Measurements from ENCODE around the gene EIF3J. TPM values are rescaled to one million over a fixed set of nuclear protein-coding genes. Genes with fewer than 3 reads are reported as not detected.
A peak's percentile ranks its signal among the peaks of the same experiment; 100 is the strongest.

Gene EIF3J
- total RNA-seq, 1 experiment from 2014 or later = 129 TPM

GRCh38 chr15:44535523-44536301 lies 1.2 kb upstream of the EIF3J start:
- H3K14ac ChIP-seq (ENCODE audit: insufficient read depth, low read length) = peak overlapping the region; percentile 88; the same call in 1 of the 2 replicates
- no peak overlapping the region for H2BK12ac ChIP-seq (ENCODE audit: insufficient read length, low read depth, low read length)
- H2BK5ac ChIP-seq (ENCODE audit: insufficient read length, low read length) = peak overlapping the region; percentile 42
- H3K9me3 Mint-ChIP-seq = no peaks in the 10 kb centered on the region
- H3T11ph ChIP-seq (ENCODE audit: low read length) = no peak overlapping the region
- H2AFZ ChIP-seq (ENCODE audit: low read length) = peak overlapping the region; percentile 25
- peaks cover 14% of the 10 kb centered on the region for H3K23me2 ChIP-seq (ENCODE audit: insufficient read length, low read depth, low read length, poor library complexity, severe bottlenecking)
- no peak overlapping the region for H3K56ac ChIP-seq (ENCODE audit: insufficient read length, low read depth, low read length)
- no peak overlapping the region for H2BK120ac ChIP-seq (ENCODE audit: low read depth, low read length, poor library complexity, severe bottlenecking)
- no peak overlapping the region for H4K91ac ChIP-seq (ENCODE audit: insufficient read length, low read depth, low read length)
- H3K4me3 Mint-ChIP-seq = peak overlapping the region; percentile 90 to 93
- H3K23ac ChIP-seq (ENCODE audit: insufficient read length, low read depth, low read length) = no peak overlapping the region
- no peaks in the 10 kb centered on the region for H3K79me1 ChIP-seq (ENCODE audit: insufficient read depth, low read depth, low read length, poor library complexity, severe bottlenecking)
- H3K27me3 Mint-ChIP-seq (ENCODE audit: low read depth) = no peaks in the 10 kb centered on the region
- peak; percentile 41 for DNase-seq
- H2BK15ac ChIP-seq (ENCODE audit: low read depth, low read length) = no peak overlapping the region
- H3K79me2 ChIP-seq (ENCODE audit: insufficient read depth, low read length) = peaks cover 4% of the 10 kb centered on the region; the same call in 1 of the 2 replicates
- no peaks in the 10 kb centered on the region for H3K27me3 ChIP-seq (ENCODE audit: insufficient read depth, low read length)
- no peak overlapping the region for H2BK20ac ChIP-seq (ENCODE audit: low read depth, low read length, poor library complexity, severe bottlenecking)
- H3K4me1 Mint-ChIP-seq = peaks cover 12 to 24% of the 10 kb centered on the region in 2 experiments
- H4K5ac ChIP-seq (ENCODE audit: insufficient read length, low read depth, low read length) = no peak overlapping the region
- no peaks in the 10 kb centered on the region for H3K4me1 ChIP-seq (ENCODE audit: insufficient read depth, low read length)
- H3K27ac ChIP-seq (ENCODE audit: insufficient read length, low read depth, low read length) = peak overlapping the region; percentile 48
- no peaks in the 10 kb centered on the region for H3K9me3 ChIP-seq (ENCODE audit: control insufficient read depth, low read depth, low read length)
- H2AK5ac ChIP-seq (ENCODE audit: insufficient read length, low read length) = no peak overlapping the region
- H4K20me1 ChIP-seq (ENCODE audit: control insufficient read depth, insufficient read depth, insufficient read length) = no peaks in the 10 kb centered on the region
- TF ChIP-seq, protein P1, sequence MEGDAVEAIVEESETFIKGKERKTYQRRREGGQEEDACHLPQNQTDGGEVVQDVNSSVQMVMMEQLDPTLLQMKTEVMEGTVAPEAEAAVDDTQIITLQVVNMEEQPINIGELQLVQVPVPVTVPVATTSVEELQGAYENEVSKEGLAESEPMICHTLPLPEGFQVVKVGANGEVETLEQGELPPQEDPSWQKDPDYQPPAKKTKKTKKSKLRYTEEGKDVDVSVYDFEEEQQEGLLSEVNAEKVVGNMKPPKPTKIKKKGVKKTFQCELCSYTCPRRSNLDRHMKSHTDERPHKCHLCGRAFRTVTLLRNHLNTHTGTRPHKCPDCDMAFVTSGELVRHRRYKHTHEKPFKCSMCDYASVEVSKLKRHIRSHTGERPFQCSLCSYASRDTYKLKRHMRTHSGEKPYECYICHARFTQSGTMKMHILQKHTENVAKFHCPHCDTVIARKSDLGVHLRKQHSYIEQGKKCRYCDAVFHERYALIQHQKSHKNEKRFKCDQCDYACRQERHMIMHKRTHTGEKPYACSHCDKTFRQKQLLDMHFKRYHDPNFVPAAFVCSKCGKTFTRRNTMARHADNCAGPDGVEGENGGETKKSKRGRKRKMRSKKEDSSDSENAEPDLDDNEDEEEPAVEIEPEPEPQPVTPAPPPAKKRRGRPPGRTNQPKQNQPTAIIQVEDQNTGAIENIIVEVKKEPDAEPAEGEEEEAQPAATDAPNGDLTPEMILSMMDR (conservative IDR thresholded peaks at IDR 0.05) = no peak
- H3K9ac ChIP-seq (ENCODE audit: extremely low read depth, insufficient read length, low read length) = peak overlapping the region; percentile 83
- WGBS (ENCODE audit: extremely low coverage, insufficient read length, low lambda C conversion rate) = no CpG with 5 or more reads among the region's 36 CpGs
- H3K4me2 ChIP-seq (ENCODE audit: insufficient read depth, insufficient read length, low read length) = peak overlapping the region; percentile 92
- H3K18ac ChIP-seq (ENCODE audit: insufficient read length, low read depth, low read length) = peak overlapping the region; percentile 63
- H3K27ac Mint-ChIP-seq = peak overlapping the region; percentile 83 to 97 (median 95); a peak in 6 of 7 replicates
- no peak overlapping the region for H3K4ac ChIP-seq (ENCODE audit: low read depth, low read length)
- H4K8ac ChIP-seq (replicated peaks; ENCODE audit: insufficient read length, low read depth, low read length) = no peak overlapping the region
- H3K36me3 Mint-ChIP-seq (ENCODE audit: insufficient read depth in 1 of 3, low read depth in 3 of 3) = peaks cover 12 to 31% (median 29%) of the 10 kb centered on the region in 3 experiments
